Ectodermal cell (in vitro differentiated cells): ENCODE results near the gene MGST3.
"Not testable (repeated sequence)": the region's sequence is repeated elsewhere in the genome, so short reads cannot be mapped to it uniquely, and the experiment has no call there.

ENCODE experiments used
- H3K27ac ChIP-seq: 2 replicates; pipeline ENCODE4 v1.7.0; 2013; ENCODE audit warnings: mild to moderate bottlenecking, low read depth, low read length; ENCODE audit not compliant: insufficient read depth, poor library complexity, severe bottlenecking
- H3K27me3 ChIP-seq: 2 replicates; pipeline ENCODE4 v1.7.0; 2013; ENCODE audit warnings: mild to moderate bottlenecking, low read length; ENCODE audit not compliant: insufficient read depth, control insufficient read depth, poor library complexity, severe bottlenecking
- H3K36me3 ChIP-seq: one replicate; pipeline ENCODE4 v1.7.0; 2013; ENCODE audit warnings: low read length; ENCODE audit not compliant: control insufficient read depth, insufficient read depth
- H3K4me1 ChIP-seq: one replicate; pipeline ENCODE4 v1.7.0; 2013; ENCODE audit warnings: low read length; ENCODE audit not compliant: control insufficient read depth, insufficient read depth
- H3K4me3 ChIP-seq: 2 replicates; pipeline ENCODE4 v1.7.0; 2013; ENCODE audit warnings: low read depth, low read length, control low read depth; ENCODE audit not compliant: insufficient read depth
- H3K9me3 ChIP-seq: 2 replicates; pipeline ENCODE4 v1.7.0; 2013; ENCODE audit warnings: mild to moderate bottlenecking, low read length, moderate library complexity; ENCODE audit not compliant: control insufficient read depth
- WGBS, 2 experiments: methylation state at CpG; one replicate each; pipeline ENCODE4 v1.1.7; 2013; ENCODE audit warnings: missing lambda C conversion rate in 2 of 2; 5-methylcytosine and 5-hydroxymethylcytosine counted together

Gene MGST3

DNA sequence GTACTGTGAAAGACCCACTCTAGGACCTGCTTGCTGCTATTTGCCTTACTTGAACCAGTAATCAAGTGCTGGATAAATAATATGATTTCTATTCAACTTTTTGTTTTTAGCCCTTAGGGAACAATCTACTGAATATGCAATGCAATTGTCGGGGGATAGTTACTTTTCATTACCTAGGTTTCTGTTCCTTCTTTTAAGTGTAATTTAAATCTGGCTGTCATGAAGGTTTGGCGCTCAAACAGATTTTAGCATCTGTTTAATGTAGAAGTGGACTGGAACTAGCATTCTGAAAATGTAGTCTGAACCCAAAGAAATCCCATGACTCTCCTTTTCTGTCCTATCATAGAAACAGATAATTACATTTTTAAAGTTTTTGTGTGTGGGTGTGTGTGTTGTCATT is 4.8 kb downstream of the MGST3 start:
- no peak overlapping the region for H3K27ac ChIP-seq
- no peaks in the 10 kb centered on the region for H3K36me3 ChIP-seq
- H3K9me3 ChIP-seq, result no peaks in the 10 kb centered on the region
- 80 to 98% methylated on average over 1 to 2 of the region's 2 CpGs for WGBS, 2 experiments
- peaks cover 20% of the 10 kb centered on the region for H3K4me1 ChIP-seq
- H3K27me3 ChIP-seq, result no peaks in the 10 kb centered on the region
- no peak overlapping the region for H3K4me3 ChIP-seq

DNA sequence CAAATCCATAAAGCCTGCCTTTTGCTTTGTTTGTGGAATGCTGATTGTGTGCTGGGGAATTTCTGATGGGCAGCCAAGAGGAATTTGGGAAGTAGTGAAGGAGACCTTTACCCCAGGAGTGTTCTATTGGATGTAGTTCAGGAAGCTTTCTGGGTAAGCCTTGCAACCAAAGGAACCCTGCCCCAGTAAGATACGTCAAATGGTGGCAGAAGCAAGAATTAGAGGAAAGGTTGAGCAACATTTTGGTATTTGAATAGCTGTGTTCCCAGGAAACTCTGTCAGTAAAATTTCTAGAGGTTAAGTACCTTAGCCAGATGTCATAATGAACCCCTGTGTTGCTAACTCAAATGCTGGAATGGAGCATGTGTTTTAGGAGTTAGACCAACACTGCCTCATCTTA is 6.4 kb downstream of the MGST3 start:
- Histone ChIP-seq H3K27ac (no peak overlapping the region), H3K27me3 (no peaks in the 10 kb centered on the region), H3K36me3 (no peaks in the 10 kb centered on the region), H3K4me3 (no peak overlapping the region), H3K9me3 (no peaks in the 10 kb centered on the region), H3K4me1 (peaks cover 15% of the 10 kb centered on the region)
- WGBS, 2 experiments, result 73 to 82% methylated on average over 1 of the region's 1 CpG

DNA sequence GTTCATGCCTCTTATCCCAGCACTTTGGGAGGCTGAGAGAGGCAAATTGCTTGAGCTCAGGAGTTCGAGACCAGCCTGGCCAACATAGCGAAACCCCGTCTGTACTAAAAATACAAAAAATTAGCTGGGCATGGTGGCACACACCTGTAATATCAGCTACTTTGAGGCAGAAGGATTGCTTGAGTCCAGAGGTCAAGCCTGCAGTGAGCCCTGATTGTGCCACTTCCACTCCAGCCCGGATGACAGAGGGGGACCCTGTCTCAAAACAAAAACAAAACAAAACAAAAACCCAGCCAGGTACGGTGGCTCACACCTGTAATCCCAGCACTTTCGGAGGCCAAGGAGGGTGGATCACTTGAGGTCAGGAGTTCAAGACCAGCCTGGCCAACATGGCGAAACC is 7.2 kb downstream of the MGST3 start:
- H3K4me3 ChIP-seq, H3K9me3 ChIP-seq, H3K36me3 ChIP-seq, H3K4me1 ChIP-seq, H3K27me3 ChIP-seq, H3K27ac ChIP-seq: not testable (repeated sequence)
- 87 to 91% methylated on average over 7 of the region's 7 CpGs for WGBS, 2 experiments

DNA sequence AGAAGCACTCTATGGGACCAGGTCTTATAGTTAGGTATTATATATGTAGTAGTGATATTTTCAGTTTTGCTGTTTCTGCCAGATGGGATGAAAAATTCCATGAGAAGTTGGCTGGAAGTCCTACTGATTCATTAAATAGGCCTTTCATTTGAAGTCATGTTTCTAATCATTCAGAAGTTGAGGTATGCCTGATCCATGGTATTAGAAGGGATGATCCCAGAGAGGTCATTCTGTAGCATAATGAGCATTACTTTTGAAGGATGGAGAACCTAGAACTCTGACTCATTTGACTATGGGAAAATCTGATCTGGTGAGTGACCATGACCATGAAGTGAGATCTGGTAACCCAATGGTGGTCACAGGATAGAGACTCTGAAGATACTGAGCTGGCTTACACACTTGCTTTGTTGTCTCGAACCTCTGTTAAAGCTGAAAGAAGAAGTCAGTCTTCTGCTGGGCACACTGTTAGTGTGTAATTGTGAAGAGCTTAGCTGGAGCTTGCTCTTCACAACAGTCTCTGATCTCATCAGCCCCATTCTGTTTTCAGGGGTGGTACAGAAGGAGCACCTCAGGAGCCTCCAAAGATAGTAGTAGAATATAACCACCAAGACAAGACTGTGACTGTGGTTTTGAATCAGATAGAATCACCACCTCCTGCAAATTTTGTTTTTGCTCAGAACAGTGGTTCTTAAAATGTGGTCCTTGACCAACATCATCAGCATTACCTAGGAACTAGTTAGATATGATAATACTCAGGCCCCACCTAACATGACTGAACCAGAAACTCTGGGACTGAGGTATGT is 9.0 kb downstream of the MGST3 start:
- no peaks in the 10 kb centered on the region for H3K27me3 ChIP-seq
- peaks cover 7% of the 10 kb centered on the region for H3K4me1 ChIP-seq

DNA sequence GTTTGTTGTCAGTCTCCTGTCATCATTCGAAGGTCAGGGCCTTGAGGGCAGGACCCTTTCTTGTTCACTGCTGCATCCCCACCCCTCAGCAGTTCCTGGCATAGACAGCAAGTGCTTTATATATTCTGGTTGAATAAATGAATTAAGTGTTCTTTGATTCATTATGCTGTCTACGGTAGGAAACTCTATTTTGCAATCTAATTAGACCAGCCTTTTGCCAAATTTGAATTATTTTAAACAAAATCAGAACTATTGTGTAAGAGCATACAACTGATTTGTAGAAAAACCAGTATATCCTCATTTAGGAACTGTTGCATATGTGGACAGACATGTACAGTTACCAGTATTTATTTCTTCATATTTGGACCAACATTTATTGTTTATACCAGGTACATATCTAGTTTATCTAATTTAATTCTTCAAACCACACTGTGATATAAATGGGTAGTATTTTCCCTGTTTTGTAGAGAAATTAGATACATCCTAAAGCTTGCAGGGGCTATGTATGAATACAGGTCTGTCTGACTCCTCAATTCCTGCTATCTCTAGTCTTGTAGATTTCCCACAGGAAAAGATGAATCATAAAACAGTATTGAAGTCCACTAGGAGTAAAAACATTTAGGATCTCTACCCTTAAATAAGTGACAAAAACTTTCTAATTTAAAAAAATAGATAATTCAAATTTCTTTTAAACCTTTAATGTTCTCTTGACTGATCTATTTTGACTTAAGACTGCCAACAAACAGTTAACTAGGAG is 10.4 kb downstream of the MGST3 start:
- Histone ChIP-seq H3K27ac (no peak overlapping the region), H3K9me3 (no peaks in the 10 kb centered on the region), H3K4me1 (peaks cover 3% of the 10 kb centered on the region), H3K36me3 (no peaks in the 10 kb centered on the region), H3K27me3 (no peaks in the 10 kb centered on the region), H3K4me3 (no peak overlapping the region)
- WGBS, 2 experiments, result 92 to 100% methylated on average over 1 to 2 of the region's 2 CpGs

More for the DNA sequence above, 9.0 kb downstream of the MGST3 start:
- WGBS, 2 experiments, result 90 to 94% methylated on average over 1 of the region's 1 CpG
- Histone ChIP-seq H3K9me3 (no peaks in the 10 kb centered on the region), H3K36me3 (no peaks in the 10 kb centered on the region), H3K4me3 (no peak overlapping the region), H3K27ac (no peak overlapping the region)

DNA sequence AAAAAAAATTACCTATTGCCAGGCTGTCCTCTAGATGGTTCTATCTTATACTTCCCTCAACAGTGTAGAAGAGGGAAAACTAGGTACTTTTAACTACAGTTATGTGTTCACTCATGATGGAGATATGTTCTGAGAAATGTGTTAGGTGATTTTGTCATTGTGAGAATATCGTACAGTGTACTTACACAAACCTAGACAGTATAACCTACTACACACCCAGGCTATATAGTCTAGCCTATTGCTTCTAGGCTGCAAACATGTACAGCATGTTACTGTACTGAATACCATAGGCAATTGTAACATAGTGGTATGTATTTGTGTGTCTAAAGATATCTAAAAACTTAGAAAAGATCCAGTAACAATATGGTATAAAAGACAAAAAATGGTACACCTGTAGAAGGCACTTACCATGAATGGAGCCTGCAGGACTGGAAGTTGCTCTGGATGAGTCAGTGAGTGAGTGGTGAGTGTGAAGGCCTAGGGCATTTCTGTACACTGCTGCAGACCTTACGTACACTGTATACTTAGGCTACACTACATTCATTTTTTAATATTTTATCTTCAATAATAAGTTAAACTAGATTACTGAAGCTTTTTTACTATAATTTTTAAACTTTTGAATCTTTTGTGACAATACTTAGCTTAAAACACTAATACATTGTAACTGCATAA is 13.2 kb downstream of the MGST3 start:
- H3K4me1 ChIP-seq, result no peaks in the 10 kb centered on the region
- no peaks in the 10 kb centered on the region for H3K9me3 ChIP-seq
- WGBS, 2 experiments, result no CpG with 5 or more reads among the region's 2 CpGs

DNA sequence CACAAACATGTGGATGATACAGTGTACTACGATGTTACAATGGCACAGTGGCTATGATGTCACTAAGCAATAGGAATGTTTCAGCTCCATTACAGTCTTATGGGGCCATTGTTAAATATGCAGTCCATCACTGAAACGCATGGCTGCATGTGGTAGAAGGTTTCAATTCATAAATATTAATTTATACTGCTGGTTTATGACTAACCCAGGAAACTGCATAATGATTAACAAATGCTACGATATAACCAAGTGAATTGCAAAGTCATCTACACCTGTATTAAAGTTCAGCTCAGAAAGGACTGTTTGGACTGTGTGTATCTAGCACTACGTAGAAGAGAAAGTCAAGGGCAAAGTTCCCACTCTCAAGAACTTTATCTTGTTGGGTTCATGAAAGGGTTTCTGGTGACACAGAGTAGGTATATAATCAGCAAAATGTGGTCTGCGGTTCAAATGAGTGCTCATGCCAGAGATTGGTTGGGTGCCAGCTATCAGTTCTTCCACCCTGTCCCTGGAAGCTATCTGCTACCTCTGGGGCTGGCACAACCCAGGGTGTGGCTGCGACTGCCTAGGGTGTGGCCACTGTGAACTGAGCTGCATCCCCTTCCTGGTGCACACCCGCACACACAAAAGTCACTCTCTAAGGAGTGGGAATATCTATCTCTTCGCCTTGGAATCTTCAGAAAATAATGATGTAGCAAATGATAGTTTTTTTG is 14.8 kb downstream of the MGST3 start:
- H3K27me3 ChIP-seq, result no peaks in the 10 kb centered on the region
- H3K9me3 ChIP-seq, result no peaks in the 10 kb centered on the region
- no peaks in the 10 kb centered on the region for H3K4me1 ChIP-seq
- H3K36me3 ChIP-seq, result no peaks in the 10 kb centered on the region
- H3K4me3 ChIP-seq, result no peak overlapping the region
- WGBS, 2 experiments, result 93 to 94% methylated on average over 7 of the region's 8 CpGs
- no peak overlapping the region for H3K27ac ChIP-seq

More for the DNA sequence above, 13.2 kb downstream of the MGST3 start:
- no peaks in the 10 kb centered on the region for H3K27me3 ChIP-seq
- no peak overlapping the region for H3K27ac ChIP-seq
- H3K4me3 ChIP-seq, result no peak overlapping the region
- no peaks in the 10 kb centered on the region for H3K36me3 ChIP-seq

DNA sequence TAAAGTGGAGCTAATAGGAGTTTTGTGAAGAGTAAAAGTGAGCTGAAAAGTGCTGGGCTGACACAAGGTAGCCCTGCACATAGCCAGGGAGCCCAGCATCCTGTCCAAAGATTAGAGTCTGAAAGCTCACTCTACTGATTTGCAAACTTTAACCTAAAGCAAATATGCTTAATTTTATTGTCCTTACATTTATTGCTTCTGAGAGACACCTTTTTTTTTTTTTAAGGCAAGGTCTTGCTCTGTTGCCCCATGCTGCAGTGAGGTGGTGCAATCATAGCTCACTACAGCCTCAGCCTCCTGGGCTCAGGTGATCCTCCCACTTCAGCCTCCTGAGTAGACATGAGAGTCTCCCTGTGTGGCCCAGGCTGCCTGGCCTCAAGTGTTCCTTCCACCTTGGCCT is 16.5 kb downstream of the MGST3 start:
- Histone ChIP-seq H3K27ac (no peak overlapping the region), H3K27me3 (no peaks in the 10 kb centered on the region), H3K4me3 (no peak overlapping the region), H3K4me1 (no peaks in the 10 kb centered on the region), H3K9me3 (no peaks in the 10 kb centered on the region), H3K36me3 (no peaks in the 10 kb centered on the region)

DNA sequence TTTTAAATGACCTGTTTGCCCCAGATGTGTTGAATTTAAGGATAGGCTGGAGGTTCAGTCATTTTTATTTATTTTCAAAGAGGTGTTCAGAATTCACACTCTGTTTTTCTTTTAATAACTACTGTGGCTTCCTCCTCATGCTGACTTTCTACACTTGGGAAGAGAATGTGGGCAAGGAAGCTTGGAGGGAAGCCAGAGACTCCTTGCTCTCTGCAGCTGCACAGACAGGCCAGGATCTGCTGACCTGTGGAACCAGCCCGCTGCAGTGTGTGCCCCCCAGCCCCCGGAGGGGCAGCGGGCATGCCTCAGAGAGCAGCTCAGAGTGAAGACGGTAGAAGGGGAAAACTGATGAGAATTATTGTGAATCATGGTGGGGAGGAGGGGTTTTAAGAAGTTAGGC is 16.9 kb downstream of the MGST3 start:
- Histone ChIP-seq H3K36me3 (no peaks in the 10 kb centered on the region), H3K27ac (no peak overlapping the region)
- WGBS, 2 experiments, result 97 to 98% methylated on average over 4 of the region's 4 CpGs

More for the DNA sequence above, 16.9 kb downstream of the MGST3 start:
- no peaks in the 10 kb centered on the region for H3K27me3 ChIP-seq
- no peaks in the 10 kb centered on the region for H3K9me3 ChIP-seq
- no peak overlapping the region for H3K4me3 ChIP-seq
- no peaks in the 10 kb centered on the region for H3K4me1 ChIP-seq
